22Rv1 (cell line): ENCODE measurements around the gene NHLH1.

ENCODE experiments used
- H3K27ac ChIP-seq: fragments of 450-650 bp; 2 replicates; pipeline ENCODE4 v1.5.1; 2017
- ZFX ChIP-seq: fragments of 450-650 bp; IDR thresholded peaks from 2 replicates; pipeline ENCODE4 v1.6.1; 2017; ENCODE audit warnings: antibody characterized with exemption, borderline replicate concordance
- TF ChIP-seq, protein P1 (sequence below): fragments of 450-650 bp; IDR thresholded peaks from 2 replicates; pipeline ENCODE4 v1.5.1; 2017; ENCODE audit warnings: mild to moderate bottlenecking

Gene NHLH1

GRCh38 chr1:160363951-160364735, 2.7 kb upstream of the NHLH1 start:
- TF ChIP-seq ZFX, result no peak
- TF ChIP-seq, protein P1, sequence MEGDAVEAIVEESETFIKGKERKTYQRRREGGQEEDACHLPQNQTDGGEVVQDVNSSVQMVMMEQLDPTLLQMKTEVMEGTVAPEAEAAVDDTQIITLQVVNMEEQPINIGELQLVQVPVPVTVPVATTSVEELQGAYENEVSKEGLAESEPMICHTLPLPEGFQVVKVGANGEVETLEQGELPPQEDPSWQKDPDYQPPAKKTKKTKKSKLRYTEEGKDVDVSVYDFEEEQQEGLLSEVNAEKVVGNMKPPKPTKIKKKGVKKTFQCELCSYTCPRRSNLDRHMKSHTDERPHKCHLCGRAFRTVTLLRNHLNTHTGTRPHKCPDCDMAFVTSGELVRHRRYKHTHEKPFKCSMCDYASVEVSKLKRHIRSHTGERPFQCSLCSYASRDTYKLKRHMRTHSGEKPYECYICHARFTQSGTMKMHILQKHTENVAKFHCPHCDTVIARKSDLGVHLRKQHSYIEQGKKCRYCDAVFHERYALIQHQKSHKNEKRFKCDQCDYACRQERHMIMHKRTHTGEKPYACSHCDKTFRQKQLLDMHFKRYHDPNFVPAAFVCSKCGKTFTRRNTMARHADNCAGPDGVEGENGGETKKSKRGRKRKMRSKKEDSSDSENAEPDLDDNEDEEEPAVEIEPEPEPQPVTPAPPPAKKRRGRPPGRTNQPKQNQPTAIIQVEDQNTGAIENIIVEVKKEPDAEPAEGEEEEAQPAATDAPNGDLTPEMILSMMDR, result no peak
- no peak overlapping the region for H3K27ac ChIP-seq

- TF ChIP-seq, protein P1, result no peak
- no peak for TF ChIP-seq ZFX
- H3K27ac ChIP-seq, result no peak overlapping the region
Observed at GRCh38 chr1:160365325-160365724, 1.5 kb upstream of the NHLH1 start.

DNA sequence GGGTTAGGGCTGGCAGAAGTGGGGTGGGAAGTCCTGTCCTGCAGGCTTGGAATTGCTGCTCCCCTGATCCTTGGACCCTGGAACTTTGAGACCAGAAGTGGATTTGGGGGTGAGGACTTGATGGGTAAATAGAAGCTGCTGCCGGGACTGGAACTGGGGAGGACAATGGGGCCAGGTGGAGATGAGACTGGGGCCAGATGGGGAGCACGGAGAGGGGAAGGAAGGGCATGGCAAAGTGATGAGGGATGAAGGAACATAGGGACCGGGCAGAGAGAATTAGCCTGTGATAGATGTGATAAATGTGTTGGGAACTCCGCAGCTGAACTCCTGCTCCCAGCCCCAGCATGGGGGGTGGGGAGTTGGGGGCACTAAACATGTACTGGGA, 637 bp downstream of the NHLH1 start:
- TF ChIP-seq ZFX, result no peak
- TF ChIP-seq, protein P1, result no peak
- no peak overlapping the region for H3K27ac ChIP-seq

GRCh38 chr1:160367934-160368923, 1.4 kb downstream of the NHLH1 start:
- no peak overlapping the region for H3K27ac ChIP-seq
- TF ChIP-seq, protein P1, result no peak
- no peak for TF ChIP-seq ZFX

DNA sequence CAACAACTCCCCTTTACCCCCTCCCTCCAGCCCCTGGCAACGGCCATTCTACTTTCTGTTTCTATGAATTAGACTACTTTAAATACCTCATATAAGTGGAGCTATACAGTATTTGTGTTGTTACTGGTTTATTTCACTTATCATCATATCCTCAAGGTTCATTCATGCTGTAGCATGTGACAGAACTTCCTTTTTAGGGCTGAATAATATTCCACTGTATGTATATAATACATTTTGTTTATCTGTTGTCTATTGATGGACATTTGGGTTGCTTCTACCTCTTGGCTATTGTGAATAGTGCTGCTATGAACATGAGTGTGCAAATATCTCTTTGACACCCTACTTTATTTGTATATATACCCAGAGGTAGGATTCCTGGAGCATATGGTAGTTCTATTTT, 2.2 kb downstream of the NHLH1 start:
- TF ChIP-seq, protein P1, result no peak
- TF ChIP-seq ZFX, result no peak
- H3K27ac ChIP-seq, result no peak overlapping the region

DNA sequence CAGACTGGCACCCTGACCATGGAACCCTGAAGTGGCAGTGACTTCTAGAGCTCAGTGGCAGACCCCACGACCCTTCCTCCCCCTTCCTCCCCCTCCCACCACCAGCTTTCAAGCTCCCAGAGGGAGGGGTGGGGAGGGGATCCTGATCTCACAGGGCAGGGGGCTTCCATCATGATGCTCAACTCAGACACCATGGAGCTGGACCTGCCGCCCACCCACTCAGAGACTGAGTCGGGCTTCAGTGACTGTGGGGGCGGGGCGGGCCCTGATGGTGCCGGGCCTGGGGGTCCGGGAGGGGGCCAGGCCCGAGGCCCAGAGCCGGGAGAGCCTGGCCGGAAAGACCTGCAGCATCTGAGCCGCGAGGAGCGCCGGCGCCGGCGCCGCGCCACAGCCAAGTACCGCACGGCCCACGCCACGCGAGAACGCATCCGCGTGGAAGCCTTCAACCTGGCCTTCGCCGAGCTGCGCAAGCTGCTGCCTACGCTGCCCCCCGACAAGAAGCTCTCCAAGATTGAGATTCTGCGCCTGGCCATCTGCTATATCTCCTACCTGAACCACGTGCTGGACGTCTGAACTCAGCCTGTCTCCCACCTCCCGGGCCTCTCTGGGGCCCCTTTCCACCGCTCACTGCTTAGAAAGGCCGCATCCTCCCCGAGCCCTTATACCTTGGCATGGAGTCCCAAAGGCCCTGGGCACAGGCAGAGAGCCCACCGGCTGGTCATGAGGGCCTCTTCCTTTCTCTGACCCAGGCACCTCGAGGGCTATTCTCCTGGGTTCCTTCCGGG, 3.9 kb downstream of the NHLH1 start:
- no peak overlapping the region for H3K27ac ChIP-seq
- TF ChIP-seq ZFX, result no peak
- TF ChIP-seq, protein P1, result no peak
